ENCODE data around the gene PRKCD.

Gene PRKCD

GRCh38 chr3:53181528-53181927 is 20.5 kb downstream of the PRKCD start:
- H3K27ac ChIP-seq, result no peak overlapping the region

GRCh38 chr3:53182764-53183355 is 21.9 kb downstream of the PRKCD start:
- no peak overlapping the region for H3K27ac ChIP-seq
- TF ChIP-seq ZFX (IDR thresholded peaks at IDR 0.05; ENCODE audit: borderline replicate concordance) (no peak), CTCF (IDR thresholded peaks at IDR 0.05) (no peak)

More at GRCh38 chr3:53181528-53181927, 20.5 kb downstream of the PRKCD start:
- TF ChIP-seq ZFX (IDR thresholded peaks at IDR 0.05; ENCODE audit: borderline replicate concordance) (no peak), CTCF (IDR thresholded peaks at IDR 0.05) (no peak)

GRCh38 chr3:53183514-53183913 is 22.5 kb downstream of the PRKCD start:
- H3K27ac ChIP-seq, result no peak overlapping the region

GRCh38 chr3:53184701-53185100 is 23.7 kb downstream of the PRKCD start:
- TF ChIP-seq CTCF (IDR thresholded peaks at IDR 0.05), result no peak
- TF ChIP-seq ZFX (IDR thresholded peaks at IDR 0.05; ENCODE audit: borderline replicate concordance), result no peak
- H3K27ac ChIP-seq, result no peak overlapping the region

More at GRCh38 chr3:53183514-53183913, 22.5 kb downstream of the PRKCD start:
- TF ChIP-seq CTCF (IDR thresholded peaks at IDR 0.05), result no peak
- TF ChIP-seq ZFX (IDR thresholded peaks at IDR 0.05; ENCODE audit: borderline replicate concordance), result no peak

- no peak for TF ChIP-seq CTCF (IDR thresholded peaks at IDR 0.05)
- no peak for TF ChIP-seq ZFX (IDR thresholded peaks at IDR 0.05; ENCODE audit: borderline replicate concordance)
Observed at GRCh38 chr3:53185761-53186465, 24.9 kb downstream of the PRKCD start.

GRCh38 chr3:53186726-53187125 is 25.7 kb downstream of the PRKCD start:
- no peak for TF ChIP-seq CTCF (IDR thresholded peaks at IDR 0.05)
- TF ChIP-seq ZFX (IDR thresholded peaks at IDR 0.05; ENCODE audit: borderline replicate concordance), result no peak
- H3K27ac ChIP-seq, result no peak overlapping the region

More at GRCh38 chr3:53185761-53186465, 24.9 kb downstream of the PRKCD start:
- no peak overlapping the region for H3K27ac ChIP-seq

- no peak for TF ChIP-seq CTCF (IDR thresholded peaks at IDR 0.05)
- no peak for TF ChIP-seq ZFX (IDR thresholded peaks at IDR 0.05; ENCODE audit: borderline replicate concordance)
Observed at GRCh38 chr3:53187430-53187829, 26.4 kb downstream of the PRKCD start.

More at GRCh38 chr3:53187430-53187829, 26.4 kb downstream of the PRKCD start:
- H3K27ac ChIP-seq, result no peak overlapping the region
